Measurements from ENCODE around the gene DUSP9.
"Not testable (repeated sequence)": the region's sequence is repeated elsewhere in the genome, so short reads cannot be mapped to it uniquely, and the experiment has no call there.

The DUSP9 gene, protein sequence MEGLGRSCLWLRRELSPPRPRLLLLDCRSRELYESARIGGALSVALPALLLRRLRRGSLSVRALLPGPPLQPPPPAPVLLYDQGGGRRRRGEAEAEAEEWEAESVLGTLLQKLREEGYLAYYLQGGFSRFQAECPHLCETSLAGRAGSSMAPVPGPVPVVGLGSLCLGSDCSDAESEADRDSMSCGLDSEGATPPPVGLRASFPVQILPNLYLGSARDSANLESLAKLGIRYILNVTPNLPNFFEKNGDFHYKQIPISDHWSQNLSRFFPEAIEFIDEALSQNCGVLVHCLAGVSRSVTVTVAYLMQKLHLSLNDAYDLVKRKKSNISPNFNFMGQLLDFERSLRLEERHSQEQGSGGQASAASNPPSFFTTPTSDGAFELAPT

GRCh38 chrX:153646620-153647373 is at the start of gene DUSP9:
DUSP9 (plus strand) TSS chrX:153647203; CDS start chrX:153647954, 751 bp downstream.
- DNase-seq = no peak

DNA sequence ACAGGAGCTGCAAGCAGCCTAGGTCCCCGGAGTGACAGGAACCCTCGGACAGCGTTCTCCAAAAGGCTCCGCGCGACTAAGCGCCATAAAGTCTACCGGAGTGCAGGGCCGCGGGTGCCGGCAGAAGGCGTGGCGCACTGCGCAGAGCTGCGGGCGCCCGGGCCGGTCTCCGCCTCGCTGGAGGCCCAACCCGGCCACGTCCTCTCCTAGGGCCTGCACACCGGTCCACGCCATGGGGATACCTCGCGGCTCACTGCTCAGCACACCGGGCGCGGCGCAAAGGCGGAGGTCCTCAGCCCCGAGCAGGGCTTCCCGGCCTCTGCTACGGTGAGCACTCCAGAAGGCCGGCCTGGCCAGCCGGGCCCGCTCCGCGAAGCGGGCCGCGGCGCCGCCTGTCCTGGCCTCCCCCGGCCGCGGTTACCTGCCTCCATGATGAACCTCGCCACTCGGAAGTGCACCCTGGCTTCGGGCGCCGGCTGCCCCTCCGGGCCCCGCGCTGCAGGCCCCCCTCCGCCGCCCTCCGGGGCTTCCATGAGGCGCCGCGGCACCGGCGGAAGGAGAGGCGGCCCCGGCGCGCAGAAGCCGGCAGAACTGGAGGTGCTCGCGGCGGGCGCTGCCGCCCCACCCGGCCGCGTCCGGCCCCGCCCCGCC is 48.3 kb upstream of the DUSP9 start, which contains the start of gene CCNQ:
TSS of gene CCNQ (minus strand) at position 599 of the 651 bp plus-strand sequence. CDS start at position 533, 66 bp downstream.
- DNase-seq = no peak

DNA sequence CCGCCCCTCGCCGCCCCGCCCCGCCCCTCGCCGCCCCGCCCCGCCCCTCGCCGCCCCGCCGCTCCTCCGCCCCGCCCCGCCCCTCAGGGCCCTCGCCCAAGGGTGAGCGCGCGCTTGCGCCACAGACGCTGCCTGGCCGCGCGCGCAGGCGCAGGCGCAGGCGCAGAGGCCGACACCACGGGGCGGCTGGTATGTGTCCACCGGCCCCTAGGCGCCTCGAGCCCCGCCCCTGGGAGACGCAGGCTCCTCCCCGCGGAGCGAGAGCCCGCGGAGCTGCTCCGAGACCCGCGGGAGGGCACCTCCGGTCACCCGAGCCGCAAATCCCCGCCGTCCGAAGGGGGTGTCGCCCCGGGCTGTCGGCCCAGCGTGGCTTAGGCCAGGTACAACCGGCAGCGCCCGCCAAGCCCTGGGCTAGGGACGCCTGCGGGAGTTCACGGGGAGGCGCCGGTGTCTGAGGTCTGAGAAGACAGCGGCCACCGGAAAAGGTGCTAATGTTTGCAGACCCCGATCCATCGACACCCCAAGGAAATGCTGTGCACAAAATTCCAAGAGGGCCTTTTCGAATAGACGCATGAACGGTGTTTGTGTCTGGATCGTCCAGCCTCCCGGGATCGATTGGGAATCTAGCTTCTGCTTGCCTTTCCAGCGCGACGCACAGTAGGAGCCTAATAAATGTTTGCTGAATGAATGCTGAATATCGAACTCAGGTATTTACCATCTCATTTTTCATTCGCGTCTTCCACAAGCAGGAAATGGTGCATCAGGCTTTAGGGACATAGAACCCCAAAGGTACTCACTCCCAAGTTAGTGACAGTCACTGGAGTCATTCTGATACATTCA is 47.6 kb upstream of the DUSP9 start:
- DNase-seq = peak; percentile 80

DNA sequence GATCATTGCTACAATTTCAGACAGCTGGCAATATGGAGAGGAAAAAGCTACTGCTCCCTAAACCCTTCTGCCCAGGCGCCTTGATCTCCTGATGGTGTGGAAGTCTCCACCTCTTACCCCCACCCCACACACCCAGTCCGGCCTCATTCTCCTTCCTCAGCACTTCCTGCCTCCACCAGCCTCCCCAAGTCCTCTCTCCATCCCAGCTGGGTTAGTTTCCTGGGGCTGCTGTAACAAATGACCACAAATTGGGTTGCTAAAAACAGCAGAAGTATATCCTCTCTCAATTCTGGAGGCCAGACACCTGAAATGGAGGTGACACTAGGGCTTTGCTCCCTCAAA is 47.0 kb upstream of the DUSP9 start:
- no peak for DNase-seq

DNA sequence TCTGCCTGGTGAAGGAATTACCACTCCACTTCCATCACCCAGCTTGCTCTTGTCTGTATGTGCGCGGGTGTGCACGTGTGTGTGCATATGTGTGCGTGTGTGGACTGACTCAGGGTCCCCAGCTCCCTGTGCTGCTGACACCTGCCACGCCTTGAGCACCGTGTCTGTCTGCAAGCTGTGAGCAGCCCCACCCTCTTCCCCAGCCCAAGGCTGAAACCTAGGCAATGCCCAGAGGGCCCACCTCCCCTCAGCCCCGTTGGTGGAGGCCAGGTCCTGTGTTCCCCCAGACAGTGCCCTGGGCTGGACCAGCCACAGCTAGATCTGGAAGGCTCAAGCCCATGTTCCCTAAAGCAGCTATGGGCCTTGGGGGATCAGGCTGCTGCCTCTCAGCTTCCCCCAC is 46.1 kb upstream of the DUSP9 start:
- no peak for DNase-seq

DNA sequence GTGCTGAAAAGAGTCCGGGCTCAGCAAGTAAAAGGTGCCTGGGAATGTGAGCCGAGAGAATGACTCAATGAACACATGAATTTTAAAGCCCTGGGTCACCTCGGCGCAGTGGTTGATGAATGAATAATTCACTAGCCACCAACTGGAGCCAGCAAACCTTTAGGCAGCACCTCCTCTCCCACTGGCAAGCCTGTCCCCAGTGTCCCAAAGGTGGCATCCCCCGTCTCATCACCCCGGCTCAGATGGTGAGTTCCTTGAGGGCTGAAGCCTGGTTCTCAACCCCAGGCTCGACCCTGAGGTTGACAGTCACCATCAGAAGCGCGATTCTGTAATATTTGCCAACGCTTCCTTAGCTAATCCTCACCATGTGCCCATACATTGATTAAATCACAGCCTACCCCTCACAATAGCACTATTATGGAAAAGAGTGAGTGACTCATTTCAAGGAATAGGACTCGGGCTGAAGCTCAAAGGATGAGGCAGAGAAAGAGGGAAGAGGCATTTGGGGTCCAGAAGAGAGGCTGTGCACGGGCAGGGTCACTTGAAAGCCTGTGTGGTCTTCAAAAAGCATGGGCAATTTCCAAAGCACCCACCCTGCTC is 45.4 kb upstream of the DUSP9 start:
- no peak for DNase-seq

DNA sequence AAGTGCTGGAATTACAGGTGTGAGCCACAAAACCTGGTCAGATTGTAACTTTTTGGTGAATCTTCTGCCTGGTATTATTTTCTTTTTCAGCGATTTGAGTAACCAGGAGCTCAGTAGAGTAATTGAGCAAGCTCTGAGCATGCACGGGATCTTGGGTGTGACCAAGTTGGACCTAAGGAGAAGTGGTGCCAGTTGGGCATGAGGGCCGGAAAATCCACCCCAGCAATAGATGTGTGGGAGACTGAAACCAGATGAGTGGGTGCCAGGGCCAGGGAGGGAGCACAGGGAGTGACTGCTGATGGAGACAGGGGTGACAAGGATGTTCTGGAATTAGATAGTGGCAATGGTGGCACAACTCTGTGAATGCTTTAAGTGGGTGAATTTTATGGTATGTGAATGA is 44.4 kb upstream of the DUSP9 start:
- DNase-seq = no peak

GRCh38 chrX:153603131-153603656 is 43.8 kb upstream of the DUSP9 start:
- DNase-seq = no peak

GRCh38 chrX:153604666-153605380 is 42.2 kb upstream of the DUSP9 start:
- not testable (repeated sequence) for DNase-seq

DNA sequence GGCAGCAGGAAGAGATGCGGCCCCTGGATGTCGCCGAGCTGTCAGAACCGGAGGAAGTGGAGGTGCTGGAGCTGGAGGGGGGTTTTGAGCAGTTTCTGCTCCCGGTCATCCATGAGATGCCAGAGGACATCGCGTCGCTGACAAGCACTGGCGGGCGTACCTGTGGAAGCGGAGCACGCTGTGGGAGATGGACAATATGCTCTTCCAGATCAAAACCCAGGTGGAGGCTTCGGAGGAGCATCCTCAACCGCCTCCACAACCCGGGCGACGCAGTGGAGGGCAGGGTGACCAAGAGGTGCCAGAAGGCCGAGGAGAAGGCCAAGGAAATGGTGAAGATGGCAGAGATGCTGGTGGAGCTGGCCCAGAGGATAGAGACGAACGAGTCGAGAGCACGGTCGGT is 40.5 kb upstream of the DUSP9 start:
- no peak for DNase-seq

- DNase-seq = no peak
Measured at GRCh38 chrX:153608376-153608775, 38.6 kb upstream of the DUSP9 start.

DNA sequence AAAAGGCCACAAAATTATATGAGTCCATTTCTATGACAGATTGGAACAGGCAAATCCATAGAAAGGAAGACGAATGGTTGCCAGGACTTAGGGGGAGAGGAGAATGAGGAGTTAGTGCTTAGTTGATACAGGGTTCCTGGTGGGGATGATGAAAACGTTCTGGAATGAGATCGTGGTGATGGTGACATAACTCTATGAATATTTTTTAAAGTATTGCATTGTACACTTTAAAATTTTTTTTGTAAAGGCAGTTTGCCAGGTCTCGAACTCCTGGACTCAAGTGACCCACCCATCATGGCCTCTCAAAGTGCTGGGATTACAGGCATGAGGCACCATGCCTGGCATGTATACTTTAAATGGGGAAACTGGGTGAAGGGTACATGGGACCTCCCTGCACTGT is 38.2 kb upstream of the DUSP9 start:
- DNase-seq = no peak

DNA sequence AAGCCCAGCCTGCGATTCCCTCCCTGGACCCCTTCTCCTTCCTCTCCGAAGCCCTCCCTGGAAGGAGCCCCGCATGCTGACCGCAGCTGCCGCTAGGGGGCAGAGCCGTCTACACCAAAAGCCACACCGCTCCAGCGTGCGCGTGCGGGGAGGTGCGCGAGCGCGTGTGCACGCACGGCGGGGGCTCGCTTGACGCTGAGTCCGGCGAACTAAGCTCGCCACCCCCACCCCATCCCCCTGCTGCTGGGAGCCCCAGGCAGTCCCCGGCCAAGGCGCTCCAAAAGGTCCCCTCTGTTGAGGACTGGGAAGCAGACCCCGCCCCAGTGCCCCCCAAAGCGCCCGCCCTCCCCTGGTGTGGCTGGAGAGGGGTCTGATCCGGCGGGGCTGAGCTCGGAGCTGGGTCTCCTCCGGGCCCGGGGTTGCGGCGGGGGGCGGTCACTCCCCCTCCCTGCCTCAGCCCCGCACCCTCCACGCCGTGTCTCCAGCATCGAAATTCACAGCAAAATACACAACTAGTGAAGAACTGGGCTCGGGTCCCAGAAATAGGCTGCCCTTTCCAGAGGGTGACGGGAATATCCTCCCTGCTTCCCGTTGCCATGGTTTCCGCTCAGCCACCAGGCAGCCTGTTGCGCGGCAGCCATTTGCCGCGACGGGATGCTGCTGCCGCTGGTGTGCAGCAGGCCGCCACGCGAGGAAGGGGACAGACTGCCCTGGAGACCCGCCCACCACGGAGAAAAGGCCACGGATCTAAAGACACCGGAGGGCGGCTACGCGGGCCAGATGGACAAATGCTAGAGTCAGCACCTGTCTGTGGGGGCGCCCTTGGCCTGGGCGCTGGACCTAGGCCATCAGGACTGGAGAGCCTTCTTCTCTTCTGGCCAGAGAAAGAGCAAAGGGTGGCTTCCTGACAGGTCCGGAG is 36.8 kb upstream of the DUSP9 start:
- no peak for DNase-seq

DNA sequence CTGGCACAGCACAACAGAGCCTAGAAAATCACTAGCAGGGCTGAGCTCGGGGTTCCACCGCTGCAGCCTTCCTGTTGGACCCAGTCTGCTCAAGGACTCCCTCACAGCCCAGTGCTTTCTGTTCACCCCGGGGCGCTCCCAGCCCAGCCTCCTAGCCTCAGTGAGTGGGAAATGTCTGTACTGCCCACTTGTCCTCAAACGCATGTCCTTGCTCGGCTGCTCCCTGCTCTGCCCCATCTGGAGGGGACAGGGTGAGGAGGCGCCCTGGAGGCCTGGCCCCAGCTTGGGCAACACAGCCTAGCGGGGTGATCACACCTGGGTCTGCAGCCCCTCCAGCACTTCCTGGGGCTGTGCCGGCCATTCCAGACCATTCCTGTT is 36.2 kb upstream of the DUSP9 start:
- DNase-seq = no peak

- DNase-seq = no peak
Measured at GRCh38 chrX:153611298-153612095, 35.5 kb upstream of the DUSP9 start.

DNA sequence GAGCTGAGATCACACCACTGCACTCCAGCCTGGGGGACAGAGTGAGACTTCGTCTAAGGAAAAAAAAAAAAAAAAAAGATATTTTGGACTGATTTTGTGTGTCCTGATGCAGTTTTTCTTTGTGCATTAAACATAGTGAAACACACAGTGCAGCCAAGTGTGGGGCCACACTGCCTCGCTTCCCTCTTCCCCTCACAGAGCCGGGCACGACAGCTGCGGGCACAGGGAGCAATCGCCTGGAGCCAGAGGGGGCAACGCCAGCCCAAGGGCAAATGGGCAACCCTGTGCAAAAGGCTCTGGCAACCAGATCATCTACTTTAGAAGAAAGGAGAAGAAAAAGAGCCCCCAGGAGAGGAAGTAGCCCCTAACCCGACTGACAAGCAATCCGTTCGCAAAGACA is 34.6 kb upstream of the DUSP9 start:
- no peak for DNase-seq

DNA sequence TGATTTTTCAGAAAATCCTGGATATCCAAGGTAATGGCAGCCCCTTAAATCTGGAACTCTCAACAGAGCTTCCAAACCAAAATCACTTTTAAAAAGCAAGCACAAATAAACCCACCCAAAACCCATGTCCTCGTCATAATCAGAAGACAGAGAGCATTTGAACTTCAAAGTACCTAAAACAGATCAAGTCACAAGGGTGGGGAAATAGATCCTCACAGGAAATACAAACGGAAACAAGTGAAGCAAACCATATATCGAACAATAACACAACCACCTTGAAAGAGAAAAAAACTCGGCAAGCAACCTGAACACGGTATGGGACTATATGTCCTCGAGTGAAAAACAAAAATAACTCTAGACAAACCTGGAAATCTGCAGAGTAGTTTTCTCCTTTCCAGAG is 32.2 kb upstream of the DUSP9 start:
- no peak for DNase-seq

- no peak for DNase-seq
Measured at GRCh38 chrX:153620576-153620975, 26.4 kb upstream of the DUSP9 start.

GRCh38 chrX:153621949-153622598 is 24.9 kb upstream of the DUSP9 start:
- DNase-seq = no peak
